CD4-positive, alpha-beta T cell treated with Interleukin-2 at 100 ng/mL for 4 hours (primary cell): ENCODE data around the gene SLC35B4.
"Not testable (repeated sequence)": the region's sequence is repeated elsewhere in the genome, so short reads cannot be mapped to it uniquely, and the experiment has no call there.

Experiments
- DNase-seq: peaks from one replicate; pipeline ENCODE4 v3.0.0-alpha.2; 2020; ENCODE audit warnings: low spot score

SLC35B4 gene

DNA sequence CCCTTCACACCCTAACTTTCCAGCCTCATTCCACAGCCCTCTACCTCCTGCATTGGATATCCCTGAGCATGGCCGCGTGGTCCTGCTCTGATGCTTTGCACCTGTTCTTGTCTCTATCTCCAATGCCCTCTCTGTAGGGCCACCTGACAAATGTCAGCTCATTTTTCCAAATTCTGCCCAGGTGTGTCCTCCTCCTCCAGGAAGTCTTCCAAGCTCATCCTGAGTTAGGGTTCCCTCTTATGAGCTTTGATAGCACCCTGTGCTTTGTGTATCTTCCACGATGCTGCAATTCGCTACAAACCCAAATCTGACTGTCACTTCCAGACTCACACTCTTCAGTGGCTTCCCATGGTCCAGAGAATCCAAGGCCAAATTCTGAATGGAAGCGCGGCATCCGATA, 14.7 kb upstream of the SLC35B4 start:
- no peak for DNase-seq

DNA sequence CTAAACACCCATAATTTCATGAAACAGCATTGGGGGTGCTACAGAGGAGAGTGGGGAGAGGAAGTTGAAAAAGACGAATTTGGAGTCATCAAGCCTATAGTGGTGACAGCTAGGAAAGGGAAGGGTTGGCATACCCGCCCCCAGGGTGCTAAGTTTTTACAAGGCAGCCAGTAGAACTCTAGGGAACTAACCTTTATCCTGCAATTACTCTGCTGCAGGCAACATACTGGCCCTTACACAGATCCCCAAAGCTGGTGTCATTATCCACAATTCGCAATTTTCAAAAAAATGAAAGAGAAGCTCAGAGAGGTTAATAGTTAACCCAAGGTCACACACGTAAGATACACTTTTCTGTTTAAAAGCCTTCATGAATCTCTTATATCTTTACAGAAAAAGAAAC, 14.2 kb upstream of the SLC35B4 start:
- no peak for DNase-seq

DNA sequence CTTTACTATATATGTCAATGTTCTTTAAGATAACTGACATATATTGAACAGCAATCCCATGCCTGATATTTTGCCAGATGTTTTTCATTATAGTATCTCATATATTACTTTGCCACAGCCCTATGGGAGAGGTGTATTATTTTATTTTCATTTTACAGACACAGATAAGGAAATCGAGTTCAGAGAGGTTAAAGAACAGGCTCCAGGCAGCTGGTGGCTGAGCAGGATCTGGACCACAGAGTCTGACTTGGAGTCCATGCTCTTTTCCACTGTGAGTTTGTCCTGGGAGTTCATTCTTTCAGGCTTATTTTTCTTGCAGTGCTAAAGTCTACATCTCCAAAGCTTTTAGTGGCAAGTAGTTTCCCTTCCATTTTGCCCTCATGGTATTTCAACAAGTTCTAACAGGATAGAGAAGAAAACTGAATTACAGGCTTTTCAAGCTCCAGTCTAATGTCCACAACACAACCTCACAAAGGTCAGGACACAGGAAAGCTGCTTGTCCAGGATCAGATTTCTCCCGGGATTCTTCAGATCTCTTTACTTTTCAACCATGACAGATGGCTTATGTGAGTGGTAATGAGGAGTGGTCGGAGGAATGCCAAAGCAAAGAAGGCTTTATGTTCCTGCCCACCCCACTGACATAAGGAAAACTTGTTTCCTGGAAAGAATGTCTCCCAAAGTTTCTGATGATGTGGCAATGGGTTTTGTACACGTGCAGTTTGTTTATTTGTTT, 13.1 kb upstream of the SLC35B4 start:
- DNase-seq = no peak

DNA sequence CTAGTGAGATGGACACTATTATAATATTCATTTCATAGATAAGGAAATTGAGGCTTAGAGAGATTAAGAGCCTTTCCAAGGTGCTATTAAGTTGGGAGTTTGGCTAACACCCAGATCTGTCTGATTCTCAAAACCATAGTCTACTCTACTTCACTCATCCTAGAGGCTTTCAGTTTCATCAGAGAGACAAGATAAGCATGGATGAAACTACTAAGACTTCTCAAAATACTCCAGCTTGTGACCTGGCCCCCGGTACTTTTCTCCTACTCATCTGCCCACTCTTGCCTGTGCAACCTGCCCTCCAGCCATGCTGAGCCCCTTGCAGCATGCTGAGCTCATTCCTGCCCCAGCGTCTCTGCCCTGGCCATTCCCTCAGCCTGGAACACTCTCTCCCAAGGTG, 12.2 kb upstream of the SLC35B4 start:
- no peak for DNase-seq

DNA sequence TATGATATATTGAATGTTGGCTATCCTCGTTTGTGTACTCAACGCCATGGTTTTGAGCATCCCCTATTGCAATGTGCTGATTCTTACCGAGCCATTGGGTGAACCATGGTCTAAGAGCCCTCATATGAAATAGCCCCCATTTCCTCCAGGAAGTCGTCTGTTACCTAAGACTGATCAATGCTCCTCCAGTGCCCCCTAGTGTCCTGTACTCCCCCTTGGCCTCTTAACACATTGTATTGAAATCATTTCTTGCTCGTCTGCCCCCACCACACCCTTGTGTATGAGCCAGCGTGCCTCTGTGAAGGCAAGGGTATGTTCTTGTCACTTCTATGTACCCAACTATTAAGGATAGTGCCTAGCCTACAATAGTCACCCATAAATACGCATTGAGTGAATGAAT, 11.2 kb upstream of the SLC35B4 start:
- peak; percentile 59 for DNase-seq

DNA sequence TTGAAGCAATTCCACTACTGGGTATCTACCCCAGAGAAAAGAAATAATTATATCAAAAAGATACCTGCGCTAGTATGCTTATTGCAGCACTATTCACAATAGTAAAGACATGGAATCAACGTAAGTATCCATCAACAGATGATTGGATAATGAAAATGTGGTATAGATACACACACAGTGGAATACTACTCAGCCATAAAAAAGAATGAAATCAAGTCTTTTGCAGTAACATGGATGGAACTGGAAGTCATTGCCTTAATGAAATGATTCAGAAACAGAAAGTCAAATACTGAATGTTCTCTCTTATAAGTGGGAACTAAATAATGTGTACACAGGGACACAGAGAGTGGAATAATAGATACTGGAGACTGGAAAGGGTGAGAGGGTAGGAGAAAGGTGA, 7.4 kb upstream of the SLC35B4 start:
- no peak for DNase-seq

DNA sequence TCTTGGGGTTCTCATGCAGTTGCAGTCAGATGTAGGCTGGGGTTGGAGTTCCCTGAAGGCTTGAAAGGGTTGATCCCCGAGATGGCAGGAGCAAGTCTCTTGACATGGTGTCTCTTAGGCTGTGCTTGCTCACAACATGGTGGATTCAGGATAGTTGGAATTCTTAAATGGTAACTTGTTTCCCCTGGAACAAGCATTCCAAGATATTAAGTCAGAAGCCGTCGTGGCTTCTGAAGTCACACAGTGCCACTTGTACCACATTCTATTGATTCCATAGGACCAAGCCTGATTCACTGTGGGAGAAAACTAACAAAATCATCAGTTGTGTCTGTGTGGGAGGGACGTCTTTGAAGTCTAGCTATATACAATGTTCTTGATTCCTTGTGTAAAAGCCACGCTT, 3.5 kb upstream of the SLC35B4 start:
- no peak for DNase-seq

DNA sequence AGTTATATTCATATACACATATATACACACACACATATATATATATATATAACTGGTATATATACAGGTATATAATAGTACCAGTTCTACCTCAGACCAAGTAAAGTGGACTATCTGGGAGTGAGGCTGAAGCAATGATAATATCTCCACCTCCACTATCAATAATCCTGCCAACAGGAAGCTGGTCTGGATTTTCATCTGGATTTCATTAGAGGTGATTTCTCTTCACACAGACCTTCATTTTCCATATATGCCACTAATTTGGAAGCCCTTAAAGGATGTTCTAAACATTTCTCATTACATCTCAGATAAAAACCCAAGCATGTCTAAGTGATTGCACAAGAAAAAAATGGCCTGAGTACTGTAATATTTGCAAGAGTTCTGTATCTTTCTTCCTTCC, 1.7 kb upstream of the SLC35B4 start:
- DNase-seq = no peak

DNA sequence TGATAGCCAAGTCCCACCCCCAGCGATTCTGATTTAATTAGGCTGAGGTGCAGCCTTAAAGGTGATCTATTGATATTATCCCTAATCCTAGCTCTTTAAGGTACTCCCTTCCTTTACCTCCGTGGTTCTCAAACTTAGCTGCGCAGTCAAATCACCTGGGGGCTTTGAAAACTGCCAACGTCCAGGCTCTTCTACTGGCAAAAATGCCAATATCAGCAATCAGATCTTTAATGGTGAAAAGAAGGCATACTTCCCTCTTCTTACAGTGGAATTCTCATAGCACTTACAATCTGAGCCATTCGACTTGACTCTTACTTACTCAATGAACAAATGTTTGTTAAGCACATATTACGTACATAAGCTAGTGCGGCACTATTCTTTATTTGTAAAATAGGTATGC, 704 bp upstream of the SLC35B4 start:
- DNase-seq = no peak

DNA sequence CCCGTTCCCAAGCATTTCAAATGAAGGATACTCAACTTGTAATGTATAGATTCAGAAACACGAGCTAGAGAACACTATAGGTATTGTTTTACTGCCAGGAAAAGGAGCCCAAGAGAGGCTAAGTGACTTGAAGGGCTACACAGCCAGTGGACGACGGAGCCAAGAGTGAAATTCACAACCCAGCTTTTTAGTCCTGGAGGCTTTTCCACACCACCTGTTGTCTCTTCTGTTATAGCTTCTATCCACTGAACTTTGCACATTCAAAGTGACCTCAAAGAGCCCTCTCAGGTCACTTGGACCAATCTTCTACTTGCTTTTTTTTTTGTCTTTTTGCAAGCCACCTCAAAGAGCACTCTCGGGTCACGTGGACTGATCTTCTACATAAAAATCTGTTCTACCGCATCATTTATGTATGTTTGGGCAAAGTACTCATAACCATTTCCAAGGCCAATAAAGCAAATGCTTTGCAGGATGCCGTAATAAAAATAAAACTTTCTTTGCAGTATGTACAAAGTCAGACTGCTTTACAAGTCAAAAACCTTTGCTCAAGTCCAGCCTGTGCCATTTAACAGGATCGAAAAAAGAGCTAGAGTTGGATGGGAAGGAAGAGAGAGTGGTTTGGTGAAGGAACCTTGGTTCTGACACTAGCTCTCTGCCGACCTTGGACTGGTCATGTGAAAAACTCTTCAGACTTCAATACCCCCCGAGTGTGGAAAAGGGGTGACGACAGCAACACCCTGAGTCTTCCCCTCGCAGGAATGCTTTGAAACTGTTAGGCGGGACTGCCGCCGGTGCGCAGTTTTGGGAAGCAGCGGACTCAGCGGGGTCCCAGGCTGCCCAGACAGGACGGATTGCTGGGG, 821 bp downstream of the SLC35B4 start:
- peak; percentile 7 for DNase-seq

DNA sequence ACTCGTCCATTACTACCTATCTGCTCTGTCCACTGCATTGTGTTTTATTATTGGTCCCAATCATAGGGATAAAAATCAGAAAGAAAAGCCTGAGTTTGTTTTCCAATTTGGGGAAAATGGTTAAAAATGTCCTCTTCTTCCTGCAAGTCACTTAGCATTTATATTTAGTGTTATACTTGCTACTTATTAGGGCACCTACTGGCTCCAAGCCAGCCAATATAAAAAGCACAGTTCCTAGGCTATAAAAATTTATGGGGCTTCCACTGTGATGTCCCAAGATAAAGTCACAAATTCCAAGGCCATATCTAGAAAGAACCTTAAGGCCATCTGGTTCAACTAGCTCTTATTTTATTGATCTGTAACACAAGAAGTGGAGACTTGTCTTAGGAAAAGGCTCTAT, 3.2 kb downstream of the SLC35B4 start:
- DNase-seq = no peak

DNA sequence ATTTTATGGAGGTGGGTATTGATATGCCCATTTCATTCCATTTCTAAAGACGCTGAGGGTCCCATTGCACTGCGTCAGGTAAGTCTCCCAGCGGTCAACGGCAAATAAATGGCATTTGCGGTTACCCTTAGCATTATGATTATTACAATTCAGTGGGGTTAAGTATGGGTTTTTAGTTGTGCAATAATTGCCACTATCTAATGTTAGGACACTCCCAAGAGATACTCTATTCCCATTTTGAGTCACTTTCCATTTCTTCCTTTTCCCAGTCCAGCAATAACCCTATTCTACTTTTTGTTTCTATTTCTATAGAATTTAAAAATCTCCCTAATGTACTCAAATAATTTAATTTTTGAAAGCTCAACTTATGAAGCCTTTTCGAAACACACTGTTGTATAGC, 4.0 kb downstream of the SLC35B4 start:
- DNase-seq = no peak

DNA sequence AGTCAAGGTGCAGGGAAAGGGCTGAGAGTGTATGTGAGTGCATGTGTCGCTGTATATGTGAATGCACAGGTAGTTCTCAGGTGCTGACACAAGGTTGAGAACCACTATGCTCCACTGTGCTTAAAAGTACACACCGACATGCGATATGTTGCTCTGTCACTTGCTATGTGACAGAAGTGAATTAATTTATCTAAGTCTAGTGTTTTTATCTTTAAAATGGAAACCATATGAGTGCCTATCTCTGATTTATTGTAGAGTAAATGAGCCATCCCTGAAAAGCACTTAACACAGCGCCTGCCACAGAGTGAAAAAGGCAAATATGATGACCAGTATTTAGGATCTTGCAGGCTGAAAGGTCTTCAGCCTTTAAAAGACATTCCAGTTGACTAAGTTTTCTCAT, 4.9 kb downstream of the SLC35B4 start:
- DNase-seq = no peak

DNA sequence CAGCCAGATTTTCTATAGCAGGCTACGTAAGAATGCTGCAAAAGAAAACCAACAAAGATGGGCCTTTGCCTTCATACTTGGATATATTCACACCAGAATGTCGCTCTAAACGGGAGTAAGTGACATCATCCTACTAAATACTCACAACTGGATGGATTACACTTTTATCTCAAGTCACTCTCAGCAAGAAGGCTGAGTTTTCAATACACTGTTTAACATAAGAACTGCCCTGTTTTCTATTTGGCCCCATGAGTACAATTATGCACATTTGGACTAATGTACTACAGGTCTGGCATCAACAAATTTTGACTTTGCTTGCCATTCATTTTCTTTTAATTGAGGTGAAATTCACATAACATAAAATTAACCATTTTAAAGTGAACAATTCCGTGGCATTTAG, 8.2 kb downstream of the SLC35B4 start:
- DNase-seq = no peak

DNA sequence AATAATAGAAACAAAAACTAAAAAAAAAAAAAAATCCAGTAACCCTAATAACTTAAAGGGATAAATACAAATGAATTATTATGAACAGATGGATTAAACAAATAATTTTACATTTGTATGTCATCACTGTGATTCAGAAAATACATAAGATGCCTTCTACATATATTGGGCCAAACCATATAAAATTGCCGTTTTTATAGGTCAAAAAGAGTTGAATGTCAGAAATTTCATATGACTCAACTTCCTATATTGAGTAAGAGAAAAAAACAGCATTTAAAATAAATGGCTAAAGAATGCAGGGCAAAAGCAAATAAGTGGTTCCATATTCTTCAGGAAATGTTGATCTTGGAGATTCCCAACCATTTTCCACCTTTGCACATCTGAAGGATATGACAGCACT, 9.4 kb downstream of the SLC35B4 start:
- DNase-seq = no peak

DNA sequence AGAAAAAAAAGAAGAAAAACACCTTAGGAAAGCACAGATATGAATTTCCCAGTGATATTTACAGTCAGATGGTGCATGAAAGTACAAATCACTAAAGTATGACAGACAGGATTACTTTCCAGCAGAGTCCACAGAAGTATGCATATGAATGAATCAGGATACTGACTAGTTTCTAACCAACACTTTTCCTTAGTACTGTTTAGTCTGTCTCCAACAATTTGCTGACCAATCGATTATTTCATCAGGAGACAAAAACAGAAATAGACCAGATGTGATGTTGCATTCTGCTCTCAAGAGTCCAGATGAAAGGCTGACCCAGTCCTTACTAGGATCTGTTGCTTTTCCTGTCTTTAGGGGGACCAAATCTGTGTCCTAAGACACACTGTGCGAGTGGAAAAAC, 14.6 kb downstream of the SLC35B4 start:
- DNase-seq = no peak

DNA sequence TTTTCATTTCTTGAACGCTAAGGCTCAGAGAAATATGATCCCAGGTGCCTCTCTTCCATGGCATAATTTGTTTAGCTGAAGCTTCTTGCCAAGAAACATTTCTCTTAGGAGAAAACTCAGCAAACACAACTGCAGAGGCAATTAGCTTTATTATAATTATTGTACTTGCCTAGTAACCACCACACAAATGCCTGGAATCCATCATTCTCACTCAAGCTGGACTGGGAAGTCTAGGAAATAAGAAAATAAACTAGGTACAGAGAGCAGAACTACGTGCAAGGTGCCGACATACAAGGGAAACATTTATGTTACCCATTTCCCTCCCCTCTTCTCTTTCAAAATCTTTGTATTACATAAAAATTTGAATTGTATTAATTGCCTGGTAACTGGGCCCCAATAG, 15.1 kb downstream of the SLC35B4 start:
- no peak for DNase-seq

DNA sequence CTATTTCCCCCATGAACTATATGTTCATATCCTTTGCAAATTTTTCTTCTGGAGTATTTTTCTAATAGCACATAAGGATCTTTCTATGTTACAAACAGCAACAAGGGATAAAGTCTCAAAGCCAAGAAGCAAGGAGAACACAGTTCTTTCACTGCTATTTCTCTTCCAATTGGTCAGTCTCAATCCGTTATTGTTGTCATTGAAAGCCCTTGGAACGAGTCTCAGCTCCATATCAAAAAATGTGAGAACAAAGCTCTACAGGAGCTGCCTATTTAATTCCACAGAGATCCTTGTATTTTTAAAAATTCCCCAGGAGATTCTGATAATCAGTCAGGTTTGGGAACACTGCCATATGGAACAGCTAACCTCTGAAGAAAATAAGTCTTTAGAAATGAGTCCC, 15.7 kb downstream of the SLC35B4 start:
- no peak for DNase-seq

DNA sequence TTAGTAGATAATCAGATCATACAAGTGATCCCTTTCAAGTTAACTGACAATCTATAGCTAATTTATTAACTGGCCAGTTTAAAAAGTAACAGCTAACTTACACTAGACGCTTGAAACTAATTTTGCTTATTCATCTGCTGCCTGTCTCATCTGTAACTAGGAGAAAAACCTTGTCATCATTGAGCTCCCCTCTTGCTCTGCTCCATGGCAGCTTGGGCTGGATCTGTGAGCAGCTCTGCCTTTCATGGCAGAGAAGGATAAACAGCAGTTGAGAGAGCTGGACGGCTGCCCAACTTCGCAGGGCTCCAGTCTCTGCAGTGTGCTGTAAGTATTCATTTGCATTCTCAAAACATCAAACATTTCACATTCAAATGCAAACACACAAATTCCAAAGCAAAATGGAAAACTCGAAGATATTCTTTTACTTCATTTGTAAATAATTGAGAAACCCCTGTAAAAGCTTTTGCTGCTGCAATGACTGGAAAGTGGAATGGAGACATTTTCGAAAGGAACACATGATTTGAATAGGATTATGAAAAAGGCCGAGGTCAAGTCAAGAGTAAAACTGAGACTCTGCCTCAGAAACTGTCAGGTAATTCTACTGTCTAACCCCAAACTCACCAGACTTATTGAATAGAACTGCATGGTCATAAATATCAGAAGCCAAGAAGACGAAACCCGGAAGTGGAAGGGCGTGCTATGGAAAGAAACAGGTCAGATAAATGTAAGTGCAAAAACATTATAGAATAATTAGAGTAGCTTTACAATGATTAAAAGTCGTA, 17.6 kb downstream of the SLC35B4 start:
- DNase-seq = no peak

DNA sequence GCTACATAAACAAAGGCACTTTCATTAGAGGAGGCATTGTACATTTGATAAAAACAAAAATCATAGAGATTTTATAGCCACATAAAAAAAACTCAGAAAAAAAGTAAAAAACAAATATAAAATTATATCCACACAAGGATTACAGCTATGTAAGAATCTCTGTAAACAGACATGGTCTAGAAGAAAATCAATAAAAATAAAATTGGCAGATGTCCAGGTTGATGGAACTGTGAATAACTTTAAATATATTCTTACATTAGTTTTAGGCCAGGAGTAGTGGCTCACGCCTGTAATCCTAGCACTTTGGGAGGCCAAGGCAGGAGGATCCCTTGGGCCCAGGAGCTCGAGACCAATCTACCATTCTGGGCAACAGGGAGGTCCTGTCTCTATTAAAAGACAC, 19.2 kb downstream of the SLC35B4 start:
- DNase-seq = no peak

DNA sequence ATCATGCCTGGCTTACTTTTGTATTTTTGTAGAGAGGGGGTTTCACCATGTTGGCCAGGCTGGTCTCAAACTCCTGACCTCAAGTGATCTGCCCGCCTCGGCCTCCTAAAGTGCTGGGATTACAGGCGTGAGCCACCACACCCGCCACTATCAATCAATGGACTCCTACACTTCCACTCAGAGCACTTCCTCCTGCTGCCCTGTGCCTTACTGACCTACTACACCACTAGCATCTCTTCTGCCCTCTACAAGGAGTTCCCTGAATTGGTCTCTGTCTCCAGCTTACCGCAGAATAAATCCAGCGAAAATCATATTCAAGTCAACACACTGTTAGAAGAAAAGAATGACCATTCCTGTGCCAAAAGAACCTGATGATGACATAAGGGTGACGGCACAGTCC, 20.7 kb downstream of the SLC35B4 start:
- DNase-seq = not testable (repeated sequence)

DNA sequence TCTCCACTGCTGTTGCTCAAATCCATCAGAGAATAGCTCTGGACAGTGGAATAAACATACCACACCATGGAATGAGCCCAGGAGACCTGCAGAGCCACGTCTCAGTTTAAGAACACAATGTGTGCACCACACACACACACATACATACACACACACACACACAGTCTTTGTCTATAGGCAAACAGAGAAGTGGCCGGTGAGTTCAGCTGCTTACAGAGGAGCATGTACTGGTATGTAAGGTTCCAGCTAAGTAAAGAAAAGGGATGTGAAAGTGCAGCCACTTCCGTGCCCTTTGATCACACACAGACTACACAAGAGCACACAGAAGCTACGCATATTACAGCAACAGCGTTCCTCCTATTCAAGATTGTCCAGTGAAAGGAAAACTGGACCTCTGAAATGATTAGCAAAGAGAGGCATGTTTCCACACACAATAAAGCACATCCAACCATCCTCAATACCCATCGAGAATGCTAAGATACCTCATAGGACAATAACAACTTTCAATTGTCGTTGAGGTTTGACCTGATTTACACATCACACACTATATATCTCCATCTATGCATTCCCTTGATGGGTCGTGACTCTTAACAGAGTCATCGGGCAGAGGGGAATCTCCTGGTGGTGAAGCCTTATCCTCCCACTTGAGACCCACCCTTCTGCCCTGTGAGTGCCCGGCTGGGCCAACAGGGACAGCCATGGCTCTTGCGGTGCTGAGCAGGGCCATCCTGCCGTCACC, 23.6 kb downstream of the SLC35B4 start:
- DNase-seq = no peak
